ENCODE measurements around the gene CYP4F12.
"Not testable (repeated sequence)": the region's sequence is repeated elsewhere in the genome, so short reads cannot be mapped to it uniquely, and the experiment has no call there.

Gene CYP4F12

GRCh38 chr19:15679089-15679488 is 6.2 kb downstream of the CYP4F12 start:
- Histone ChIP-seq H3K14ac (ENCODE audit: low read length) (no peak overlapping the region), H3K27ac (ENCODE audit: low read depth, low read length) (no peak overlapping the region), H2BK120ac (ENCODE audit: insufficient read depth, low read length, poor library complexity) (no peak overlapping the region), H3K27me3 (ENCODE audit: insufficient read depth, low read length) (no peaks in the 10 kb centered on the region), H4K8ac (ENCODE audit: low read depth, low read length) (no peak overlapping the region), H3K4me2 (ENCODE audit: low read length) (no peak overlapping the region), H3K9me3 (ENCODE audit: insufficient read depth, low read depth, low read length) (peaks cover 41% of the 10 kb centered on the region), H3K79me1 (ENCODE audit: low read length) (no peaks in the 10 kb centered on the region), H2AK5ac (ENCODE audit: low read length) (no peak overlapping the region), H3K9ac (ENCODE audit: low read length) (no peak overlapping the region), H3K36me3 (ENCODE audit: control insufficient read depth in 1 of 2, insufficient read depth in 2 of 2, low read length in 2 of 2) (no peaks in the 10 kb centered on the region), H3K4me3 (ENCODE audit: low read depth, low read length) (no peak overlapping the region), H4K12ac (ENCODE audit: low read depth, low read length) (no peak overlapping the region), H3K23ac (ENCODE audit: low read length) (no peak overlapping the region), H4K91ac (ENCODE audit: low read depth, low read length) (no peak overlapping the region), H3K79me2 (ENCODE audit: control insufficient read depth, insufficient read depth, low read length, poor library complexity) (no peaks in the 10 kb centered on the region), H2BK12ac (ENCODE audit: low read length) (no peak overlapping the region), H3K4me1 (ENCODE audit: control insufficient read depth in 1 of 2, insufficient read depth in 2 of 2, low read length in 2 of 2) (no peaks in the 10 kb centered on the region), H2AFZ (ENCODE audit: insufficient read depth, low read length, poor library complexity) (no peak overlapping the region), H2BK5ac (ENCODE audit: low read depth, low read length, poor library complexity) (no peak overlapping the region), H3K18ac (ENCODE audit: low read length) (no peak overlapping the region), H3K4ac (ENCODE audit: low read depth, low read length) (no peak overlapping the region)
- DNase-seq, result no peak
- WGBS (ENCODE audit: extremely low coverage, insufficient coverage, insufficient read length), result no CpG with 5 or more reads among the region's 4 CpGs

GRCh38 chr19:15679865-15680264 is 7.0 kb downstream of the CYP4F12 start:
- H3K27ac ChIP-seq (ENCODE audit: low read depth, low read length); H3K9ac ChIP-seq (ENCODE audit: low read length); H3K4me3 ChIP-seq (ENCODE audit: low read depth, low read length); H4K12ac ChIP-seq (ENCODE audit: low read depth, low read length); H4K8ac ChIP-seq (ENCODE audit: low read depth, low read length); H2BK120ac ChIP-seq (ENCODE audit: insufficient read depth, low read length, poor library complexity); H3K36me3 ChIP-seq (ENCODE audit: control insufficient read depth in 1 of 2, insufficient read depth in 2 of 2, low read length in 2 of 2); H2AFZ ChIP-seq (ENCODE audit: insufficient read depth, low read length, poor library complexity); H3K4me1 ChIP-seq (ENCODE audit: control insufficient read depth in 1 of 2, insufficient read depth in 2 of 2, low read length in 2 of 2); H3K18ac ChIP-seq (ENCODE audit: low read length); H3K27me3 ChIP-seq (ENCODE audit: insufficient read depth, low read length); H3K4me2 ChIP-seq (ENCODE audit: low read length); DNase-seq; H3K79me2 ChIP-seq (ENCODE audit: control insufficient read depth, insufficient read depth, low read length, poor library complexity); H3K4ac ChIP-seq (ENCODE audit: low read depth, low read length); H3K14ac ChIP-seq (ENCODE audit: low read length); H2BK5ac ChIP-seq (ENCODE audit: low read depth, low read length, poor library complexity); H3K23ac ChIP-seq (ENCODE audit: low read length); H3K79me1 ChIP-seq (ENCODE audit: low read length); H2BK12ac ChIP-seq (ENCODE audit: low read length); H4K91ac ChIP-seq (ENCODE audit: low read depth, low read length); H2AK5ac ChIP-seq (ENCODE audit: low read length): not testable (repeated sequence)
- peaks cover 39% of the 10 kb centered on the region for H3K9me3 ChIP-seq (ENCODE audit: insufficient read depth, low read depth, low read length)
- WGBS (ENCODE audit: extremely low coverage, insufficient coverage, insufficient read length), result no CpG with 5 or more reads among the region's 4 CpGs

GRCh38 chr19:15680478-15681322 is 7.8 kb downstream of the CYP4F12 start:
- Histone ChIP-seq H2BK120ac (ENCODE audit: insufficient read depth, low read length, poor library complexity) (no peak overlapping the region), H2BK12ac (ENCODE audit: low read length) (no peak overlapping the region), H4K91ac (ENCODE audit: low read depth, low read length) (no peak overlapping the region), H3K4me2 (ENCODE audit: low read length) (no peak overlapping the region), H3K4ac (ENCODE audit: low read depth, low read length) (no peak overlapping the region), H3K18ac (ENCODE audit: low read length) (no peak overlapping the region), H3K4me1 (ENCODE audit: control insufficient read depth in 1 of 2, insufficient read depth in 2 of 2, low read length in 2 of 2) (no peaks in the 10 kb centered on the region), H3K27me3 (ENCODE audit: insufficient read depth, low read length) (no peaks in the 10 kb centered on the region), H3K36me3 (ENCODE audit: control insufficient read depth in 1 of 2, insufficient read depth in 2 of 2, low read length in 2 of 2) (no peaks in the 10 kb centered on the region), H3K79me1 (ENCODE audit: low read length) (no peaks in the 10 kb centered on the region), H3K14ac (ENCODE audit: low read length) (no peak overlapping the region), H3K9ac (ENCODE audit: low read length) (no peak overlapping the region), H3K27ac (ENCODE audit: low read depth, low read length) (no peak overlapping the region), H4K8ac (ENCODE audit: low read depth, low read length) (no peak overlapping the region), H3K9me3 (ENCODE audit: insufficient read depth, low read depth, low read length) (peaks cover 37% of the 10 kb centered on the region), H2AFZ (ENCODE audit: insufficient read depth, low read length, poor library complexity) (no peak overlapping the region), H3K23ac (ENCODE audit: low read length) (no peak overlapping the region), H4K12ac (ENCODE audit: low read depth, low read length) (no peak overlapping the region), H3K4me3 (ENCODE audit: low read depth, low read length) (no peak overlapping the region), H2BK5ac (ENCODE audit: low read depth, low read length, poor library complexity) (no peak overlapping the region), H3K79me2 (ENCODE audit: control insufficient read depth, insufficient read depth, low read length, poor library complexity) (no peaks in the 10 kb centered on the region), H2AK5ac (ENCODE audit: low read length) (no peak overlapping the region)
- WGBS (ENCODE audit: extremely low coverage, insufficient coverage, insufficient read length), result no CpG with 5 or more reads among the region's 8 CpGs
- no peak for DNase-seq

GRCh38 chr19:15683411-15683810 is 10.5 kb downstream of the CYP4F12 start:
- Histone ChIP-seq H4K8ac (ENCODE audit: low read depth, low read length) (no peak overlapping the region), H3K27me3 (ENCODE audit: insufficient read depth, low read length) (no peaks in the 10 kb centered on the region), H4K91ac (ENCODE audit: low read depth, low read length) (no peak overlapping the region), H3K79me2 (ENCODE audit: control insufficient read depth, insufficient read depth, low read length, poor library complexity) (no peaks in the 10 kb centered on the region), H4K12ac (ENCODE audit: low read depth, low read length) (no peak overlapping the region), H3K27ac (ENCODE audit: low read depth, low read length) (no peak overlapping the region), H3K4ac (ENCODE audit: low read depth, low read length) (no peak overlapping the region), H2AK5ac (ENCODE audit: low read length) (no peak overlapping the region), H2BK5ac (ENCODE audit: low read depth, low read length, poor library complexity) (no peak overlapping the region), H2AFZ (ENCODE audit: insufficient read depth, low read length, poor library complexity) (no peak overlapping the region), H3K4me3 (ENCODE audit: low read depth, low read length) (no peak overlapping the region), H3K4me1 (ENCODE audit: control insufficient read depth in 1 of 2, insufficient read depth in 2 of 2, low read length in 2 of 2) (no peaks in the 10 kb centered on the region), H3K9ac (ENCODE audit: low read length) (no peak overlapping the region), H3K18ac (ENCODE audit: low read length) (no peak overlapping the region), H3K14ac (ENCODE audit: low read length) (no peak overlapping the region), H3K36me3 (ENCODE audit: control insufficient read depth in 1 of 2, insufficient read depth in 2 of 2, low read length in 2 of 2) (no peaks in the 10 kb centered on the region), H2BK12ac (ENCODE audit: low read length) (no peak overlapping the region), H3K4me2 (ENCODE audit: low read length) (no peak overlapping the region), H3K23ac (ENCODE audit: low read length) (no peak overlapping the region), H3K9me3 (ENCODE audit: insufficient read depth, low read depth, low read length) (peaks cover 41% of the 10 kb centered on the region), H2BK120ac (ENCODE audit: insufficient read depth, low read length, poor library complexity) (no peak overlapping the region), H3K79me1 (ENCODE audit: low read length) (no peaks in the 10 kb centered on the region)
- no peak for DNase-seq
- no CpG with 5 or more reads among the region's 10 CpGs for WGBS (ENCODE audit: extremely low coverage, insufficient coverage, insufficient read length)

All from trophoblast cell (in vitro differentiated cells and primary cell).